ENCODE results near the gene MPP7.

The MPP7 gene

GRCh38 chr10:28293236-28294168 lies 9.4 kb downstream of the MPP7 start:
- TF ChIP-seq CTCF (IDR thresholded peaks at IDR 0.05; ENCODE audit: control extremely low read depth, extremely low read depth, low read depth, missing control alignments), result no peak
- DNase-seq (ENCODE audit: extremely low spot score), result no peak
- CTCF ChIA-PET, result interaction anchor here (1.1 kb wide), 1 partner anchor 18 kb away, joined by 3 read pairs; no protein-coding TSS in a partner anchor
- POLR2A ChIA-PET, result no interaction called here

- ChIA-PET CTCF (interaction anchor here (1.4 to 1.9 kb wide), 2 partner anchors 11 to 90 kb away, joined by 4 to 6 read pairs; partner anchors contain the start of gene MPP7), POLR2A (no interaction called here)
- TF ChIP-seq CTCF (IDR thresholded peaks at IDR 0.05; ENCODE audit: control extremely low read depth, extremely low read depth, low read depth, missing control alignments), result no peak
- DNase-seq (ENCODE audit: extremely low spot score), result no peak
Measured at GRCh38 chr10:28291881-28292297, 11.0 kb downstream of the MPP7 start.

GRCh38 chr10:28285816-28286215 lies 17.0 kb downstream of the MPP7 start:
- ChIA-PET POLR2A (no interaction called here), CTCF (interaction anchor here (1.5 kb wide), 1 partner anchor 10 kb away, joined by 4 read pairs; no protein-coding TSS in a partner anchor)
- no peak for DNase-seq (ENCODE audit: extremely low spot score)
- no peak for TF ChIP-seq CTCF (IDR thresholded peaks at IDR 0.05; ENCODE audit: control extremely low read depth, extremely low read depth, low read depth, missing control alignments)

GRCh38 chr10:28284126-28284525 lies 18.7 kb downstream of the MPP7 start:
- DNase-seq (ENCODE audit: extremely low spot score), result no peak
- POLR2A ChIA-PET, result no interaction called here
- CTCF ChIA-PET, result interaction anchor here (0.6 to 1.5 kb wide), 2 partner anchors 17 to 109 kb away, joined by 3 read pairs; no protein-coding TSS in a partner anchor
- no peak for TF ChIP-seq CTCF (IDR thresholded peaks at IDR 0.05; ENCODE audit: control extremely low read depth, extremely low read depth, low read depth, missing control alignments)

GRCh38 chr10:28283251-28283650 lies 19.6 kb downstream of the MPP7 start:
- DNase-seq (ENCODE audit: extremely low spot score), result no peak
- no peak for TF ChIP-seq CTCF (IDR thresholded peaks at IDR 0.05; ENCODE audit: control extremely low read depth, extremely low read depth, low read depth, missing control alignments)
- POLR2A ChIA-PET, result no interaction called here

GRCh38 chr10:28282336-28282735 lies 20.5 kb downstream of the MPP7 start:
- ChIA-PET CTCF (interaction anchor here (0.9 kb wide), 1 partner anchor 111 kb away, joined by 3 read pairs; no protein-coding TSS in a partner anchor), POLR2A (no interaction called here)
- DNase-seq (ENCODE audit: extremely low spot score), result no peak
- no peak for TF ChIP-seq CTCF (IDR thresholded peaks at IDR 0.05; ENCODE audit: control extremely low read depth, extremely low read depth, low read depth, missing control alignments)

More at GRCh38 chr10:28283251-28283650, 19.6 kb downstream of the MPP7 start:
- CTCF ChIA-PET, result interaction anchor here (1.5 kb wide), 1 partner anchor 16 kb away, joined by 3 read pairs; no protein-coding TSS in a partner anchor

Data from GM10248 (cell line).